ENCODE measurements around the gene KPNB1.

KPNB1 gene

DNA sequence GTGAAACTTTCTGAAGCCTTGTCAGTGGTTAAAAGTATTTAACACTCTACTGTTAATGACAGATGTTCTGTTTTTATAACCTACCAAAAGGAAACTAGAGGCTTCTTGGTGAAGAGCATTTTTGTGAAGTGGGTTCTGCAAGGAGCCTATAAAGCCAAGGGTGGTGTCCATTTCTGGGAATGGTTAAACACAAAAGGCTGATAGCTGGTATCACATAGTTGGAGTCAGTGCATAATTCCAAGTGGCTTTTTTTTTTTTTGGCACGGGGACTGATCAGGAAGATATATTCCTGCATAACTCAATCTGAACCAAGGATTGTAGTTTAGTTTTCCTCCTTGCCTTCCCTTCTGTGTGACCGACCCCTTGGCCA is 27.6 kb upstream of the KPNB1 start:
- no peaks in the 10 kb centered on the region for H3K9me3 ChIP-seq (ENCODE audit: control insufficient read depth, low read depth, low read length)
- H3K9ac ChIP-seq (ENCODE audit: low read length) = no peak overlapping the region
- peak overlapping the region; percentile 36 for H3K27ac ChIP-seq (ENCODE audit: low read length)
- peaks cover 15% of the 10 kb centered on the region for H3K4me1 ChIP-seq (ENCODE audit: control insufficient read depth, low read depth, low read length)
- no peaks in the 10 kb centered on the region for H3K27me3 ChIP-seq (ENCODE audit: control insufficient read depth, insufficient read depth, low read length)
- H3K4me3 ChIP-seq (ENCODE audit: low read length) = no peak overlapping the region
- peaks cover 53% of the 10 kb centered on the region for H3K36me3 ChIP-seq (ENCODE audit: control insufficient read depth, low read depth, low read length)

DNA sequence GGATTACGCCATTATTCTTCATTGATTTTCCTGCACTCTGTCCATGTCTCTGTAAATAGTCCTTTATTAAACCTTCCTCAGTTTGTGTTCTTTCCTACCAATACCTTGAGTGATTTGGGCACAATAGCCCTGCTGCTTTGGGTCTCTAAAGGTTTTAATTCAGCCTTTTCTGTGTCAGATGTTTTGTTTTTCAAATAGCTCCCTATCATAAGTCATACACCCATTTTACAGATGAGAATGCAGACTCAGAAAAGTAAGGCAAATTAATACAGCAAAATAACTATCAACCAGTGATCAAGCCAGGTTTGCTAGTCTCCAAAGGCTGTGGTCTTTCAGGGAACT is 25.0 kb upstream of the KPNB1 start:
- peaks cover 15% of the 10 kb centered on the region for H3K4me1 ChIP-seq (ENCODE audit: control insufficient read depth, low read depth, low read length)
- no peaks in the 10 kb centered on the region for H3K9me3 ChIP-seq (ENCODE audit: control insufficient read depth, low read depth, low read length)
- peaks cover 36% of the 10 kb centered on the region for H3K36me3 ChIP-seq (ENCODE audit: control insufficient read depth, low read depth, low read length)
- H3K27me3 ChIP-seq (ENCODE audit: control insufficient read depth, insufficient read depth, low read length) = no peaks in the 10 kb centered on the region
- H3K9ac ChIP-seq (ENCODE audit: low read length) = no peak overlapping the region
- no peak overlapping the region for H3K27ac ChIP-seq (ENCODE audit: low read length)
- no peak overlapping the region for H3K4me3 ChIP-seq (ENCODE audit: low read length)

DNA sequence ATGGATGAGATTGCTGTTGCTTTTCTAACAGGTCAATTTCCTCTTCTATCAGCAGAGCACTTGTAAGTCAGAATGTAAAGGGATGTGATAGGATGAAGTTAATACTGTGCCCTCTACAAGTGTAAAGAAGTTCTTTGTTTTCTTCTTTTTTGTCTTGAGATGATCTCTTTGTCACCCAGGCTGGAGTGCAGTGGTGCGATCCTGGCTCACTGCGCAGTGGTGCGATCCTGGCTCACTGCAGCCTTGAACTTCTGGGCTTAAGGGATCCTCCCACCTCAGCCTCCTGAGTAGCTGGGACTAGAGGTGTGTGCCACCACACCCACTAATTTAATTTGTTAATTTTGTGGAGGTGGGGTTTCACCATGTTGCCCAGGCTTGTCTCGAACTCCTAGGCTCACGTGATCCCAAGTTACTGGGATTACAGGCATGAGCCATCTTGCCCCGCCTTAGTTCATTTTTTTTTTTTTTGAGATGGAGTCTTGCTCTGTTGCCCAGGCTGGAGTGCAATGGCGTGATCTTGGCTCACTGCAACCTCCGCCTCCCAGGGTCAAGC is 21.6 kb upstream of the KPNB1 start:
- Histone ChIP-seq H3K36me3 (ENCODE audit: control insufficient read depth, low read depth, low read length) (peaks cover 8% of the 10 kb centered on the region), H3K9me3 (ENCODE audit: control insufficient read depth, low read depth, low read length) (no peaks in the 10 kb centered on the region), H3K9ac (ENCODE audit: low read length) (no peak overlapping the region), H3K27ac (ENCODE audit: low read length) (no peak overlapping the region), H3K4me1 (ENCODE audit: control insufficient read depth, low read depth, low read length) (no peaks in the 10 kb centered on the region), H3K4me3 (ENCODE audit: low read length) (no peak overlapping the region), H3K27me3 (ENCODE audit: control insufficient read depth, insufficient read depth, low read length) (no peaks in the 10 kb centered on the region)

DNA sequence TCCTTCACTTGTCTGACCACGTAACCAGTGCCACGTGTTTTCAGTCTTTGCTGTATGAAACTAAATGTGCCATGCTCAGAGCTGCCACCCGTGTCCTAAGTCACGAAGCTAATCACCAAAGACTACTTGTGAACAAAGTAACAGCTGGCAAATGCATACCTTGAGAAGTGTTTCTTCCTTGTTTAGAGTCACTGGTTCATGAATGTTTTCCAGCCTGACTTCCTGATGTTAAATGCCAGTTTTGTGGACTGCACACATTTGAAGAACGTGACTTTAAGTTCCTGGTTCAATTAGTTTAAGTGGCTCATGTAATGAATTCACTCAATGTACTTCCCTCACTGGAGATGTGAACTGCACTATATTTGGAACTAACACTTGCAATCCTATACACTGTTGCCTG is 19.9 kb upstream of the KPNB1 start:
- Histone ChIP-seq H3K9me3 (ENCODE audit: control insufficient read depth, low read depth, low read length) (no peaks in the 10 kb centered on the region), H3K4me1 (ENCODE audit: control insufficient read depth, low read depth, low read length) (no peaks in the 10 kb centered on the region), H3K4me3 (ENCODE audit: low read length) (no peak overlapping the region), H3K9ac (ENCODE audit: low read length) (no peak overlapping the region), H3K27ac (ENCODE audit: low read length) (no peak overlapping the region), H3K27me3 (ENCODE audit: control insufficient read depth, insufficient read depth, low read length) (no peaks in the 10 kb centered on the region), H3K36me3 (ENCODE audit: control insufficient read depth, low read depth, low read length) (peaks cover 4% of the 10 kb centered on the region)

DNA sequence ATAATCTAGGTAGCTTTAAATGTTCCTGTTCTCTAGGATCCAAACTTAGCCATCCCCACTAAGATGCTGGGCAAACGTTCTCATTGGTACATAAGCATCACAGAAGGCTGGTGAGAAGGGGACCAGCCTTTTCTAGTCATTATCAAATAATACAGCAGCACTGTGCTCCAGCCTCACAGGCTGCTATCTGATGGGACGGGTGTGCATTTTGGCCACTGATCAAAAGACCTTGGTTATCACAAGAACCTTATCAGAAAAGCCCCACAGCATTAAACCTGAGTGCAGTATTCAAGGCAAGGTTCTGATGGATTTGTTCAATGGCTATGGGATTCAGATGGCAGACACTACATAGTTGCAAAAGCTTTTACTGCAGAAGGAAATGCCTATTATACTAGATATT is 19.1 kb upstream of the KPNB1 start:
- no peak overlapping the region for H3K9ac ChIP-seq (ENCODE audit: low read length)

DNA sequence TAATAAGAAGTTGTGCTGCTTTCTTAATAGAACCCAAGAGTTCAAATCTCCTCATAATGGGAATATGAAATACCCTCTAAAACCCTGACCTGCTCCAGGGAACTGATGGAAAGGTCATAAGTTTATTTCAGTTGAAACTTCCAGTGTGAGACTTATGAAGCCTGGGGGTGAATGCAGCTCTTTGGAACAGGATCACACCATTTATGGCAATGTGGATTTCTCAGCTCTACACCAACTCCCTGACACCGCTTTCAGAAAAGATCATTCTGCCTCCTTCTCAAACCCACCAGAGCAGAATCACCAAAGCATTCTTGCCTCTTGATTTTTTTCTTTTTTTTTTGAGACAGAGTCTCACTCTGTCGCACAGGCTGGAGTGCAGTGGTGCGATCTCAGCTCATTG is 16.7 kb upstream of the KPNB1 start:
- Histone ChIP-seq H3K4me3 (ENCODE audit: low read length) (no peak overlapping the region), H3K4me1 (ENCODE audit: control insufficient read depth, low read depth, low read length) (no peaks in the 10 kb centered on the region), H3K9me3 (ENCODE audit: control insufficient read depth, low read depth, low read length) (no peaks in the 10 kb centered on the region), H3K27me3 (ENCODE audit: control insufficient read depth, insufficient read depth, low read length) (no peaks in the 10 kb centered on the region), H3K27ac (ENCODE audit: low read length) (no peak overlapping the region), H3K36me3 (ENCODE audit: control insufficient read depth, low read depth, low read length) (peaks cover 3% of the 10 kb centered on the region), H3K9ac (ENCODE audit: low read length) (no peak overlapping the region)

More for the DNA sequence above, 19.1 kb upstream of the KPNB1 start:
- no peaks in the 10 kb centered on the region for H3K27me3 ChIP-seq (ENCODE audit: control insufficient read depth, insufficient read depth, low read length)
- H3K36me3 ChIP-seq (ENCODE audit: control insufficient read depth, low read depth, low read length) = no peaks in the 10 kb centered on the region
- H3K4me3 ChIP-seq (ENCODE audit: low read length) = no peak overlapping the region
- no peaks in the 10 kb centered on the region for H3K4me1 ChIP-seq (ENCODE audit: control insufficient read depth, low read depth, low read length)
- H3K27ac ChIP-seq (ENCODE audit: low read length) = no peak overlapping the region
- no peaks in the 10 kb centered on the region for H3K9me3 ChIP-seq (ENCODE audit: control insufficient read depth, low read depth, low read length)

DNA sequence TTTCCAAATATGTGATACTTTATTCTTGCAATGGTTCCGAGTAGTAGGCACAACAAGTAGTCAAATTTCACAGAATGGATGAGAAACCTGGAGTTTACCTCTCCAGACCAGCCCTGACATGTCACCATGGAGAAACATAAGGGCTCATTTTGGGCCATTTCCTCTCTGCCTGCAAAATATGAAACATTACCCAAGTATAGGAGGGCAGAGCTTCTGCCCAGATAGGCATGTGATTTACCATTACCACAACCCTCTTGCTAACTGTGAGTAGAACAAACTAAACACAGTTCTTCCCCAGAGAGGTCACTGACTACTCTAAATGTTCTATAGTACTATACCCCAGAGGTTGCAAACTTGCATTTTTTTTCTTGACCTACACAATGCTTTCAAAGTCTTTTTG is 15.7 kb upstream of the KPNB1 start:
- Histone ChIP-seq H3K36me3 (ENCODE audit: control insufficient read depth, low read depth, low read length) (peaks cover 3% of the 10 kb centered on the region), H3K4me1 (ENCODE audit: control insufficient read depth, low read depth, low read length) (no peaks in the 10 kb centered on the region), H3K4me3 (ENCODE audit: low read length) (no peak overlapping the region), H3K27me3 (ENCODE audit: control insufficient read depth, insufficient read depth, low read length) (no peaks in the 10 kb centered on the region), H3K27ac (ENCODE audit: low read length) (no peak overlapping the region), H3K9me3 (ENCODE audit: control insufficient read depth, low read depth, low read length) (no peaks in the 10 kb centered on the region), H3K9ac (ENCODE audit: low read length) (no peak overlapping the region)

DNA sequence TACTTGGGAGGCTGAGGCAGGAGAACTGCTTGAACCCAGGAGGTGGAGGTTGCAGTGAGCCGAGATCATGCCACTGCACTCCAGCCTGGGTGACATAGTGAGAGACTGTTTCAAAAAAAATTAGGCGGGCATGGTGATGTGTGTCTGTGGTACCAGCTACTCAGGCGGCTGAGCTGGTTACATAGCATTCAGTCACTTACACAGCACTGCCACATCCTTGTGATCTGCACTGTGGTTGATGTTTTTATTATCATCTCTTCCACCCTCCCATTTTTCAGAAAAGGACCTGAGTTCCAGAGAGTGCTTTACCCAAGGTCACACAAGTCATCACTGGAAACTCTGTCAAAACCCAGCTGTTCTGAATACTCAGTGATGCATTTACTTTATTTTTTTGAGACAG is 14.8 kb upstream of the KPNB1 start:
- H3K9me3 ChIP-seq (ENCODE audit: control insufficient read depth, low read depth, low read length) = no peaks in the 10 kb centered on the region
- H3K9ac ChIP-seq (ENCODE audit: low read length) = no peak overlapping the region
- H3K4me3 ChIP-seq (ENCODE audit: low read length) = no peak overlapping the region
- H3K27ac ChIP-seq (ENCODE audit: low read length) = no peak overlapping the region
- H3K4me1 ChIP-seq (ENCODE audit: control insufficient read depth, low read depth, low read length) = no peaks in the 10 kb centered on the region
- H3K27me3 ChIP-seq (ENCODE audit: control insufficient read depth, insufficient read depth, low read length) = no peaks in the 10 kb centered on the region
- peaks cover 3% of the 10 kb centered on the region for H3K36me3 ChIP-seq (ENCODE audit: control insufficient read depth, low read depth, low read length)

DNA sequence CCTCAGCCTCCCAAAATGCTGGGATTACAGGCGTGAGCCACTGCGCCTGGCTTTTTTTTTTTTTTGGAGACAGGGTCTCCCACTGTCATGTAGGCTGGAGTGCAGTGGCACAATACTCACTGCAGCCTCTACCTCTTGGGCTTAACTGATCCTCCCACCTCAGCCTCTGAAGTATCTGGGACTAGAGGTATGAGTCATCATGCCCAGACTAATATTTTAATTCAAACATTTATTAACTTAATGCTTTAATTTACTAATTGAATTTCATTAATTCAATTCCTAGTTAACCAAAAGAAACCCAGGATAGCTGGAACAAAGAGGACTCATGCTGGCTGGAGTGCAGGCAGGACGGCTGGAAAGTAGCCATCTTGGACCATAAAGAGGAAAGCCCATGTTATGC is 14.0 kb upstream of the KPNB1 start:
- no peak overlapping the region for H3K4me3 ChIP-seq (ENCODE audit: low read length)
- no peaks in the 10 kb centered on the region for H3K9me3 ChIP-seq (ENCODE audit: control insufficient read depth, low read depth, low read length)
- H3K36me3 ChIP-seq (ENCODE audit: control insufficient read depth, low read depth, low read length) = peaks cover 3% of the 10 kb centered on the region
- H3K9ac ChIP-seq (ENCODE audit: low read length) = no peak overlapping the region
- H3K4me1 ChIP-seq (ENCODE audit: control insufficient read depth, low read depth, low read length) = no peaks in the 10 kb centered on the region
- no peaks in the 10 kb centered on the region for H3K27me3 ChIP-seq (ENCODE audit: control insufficient read depth, insufficient read depth, low read length)
- no peak overlapping the region for H3K27ac ChIP-seq (ENCODE audit: low read length)

DNA sequence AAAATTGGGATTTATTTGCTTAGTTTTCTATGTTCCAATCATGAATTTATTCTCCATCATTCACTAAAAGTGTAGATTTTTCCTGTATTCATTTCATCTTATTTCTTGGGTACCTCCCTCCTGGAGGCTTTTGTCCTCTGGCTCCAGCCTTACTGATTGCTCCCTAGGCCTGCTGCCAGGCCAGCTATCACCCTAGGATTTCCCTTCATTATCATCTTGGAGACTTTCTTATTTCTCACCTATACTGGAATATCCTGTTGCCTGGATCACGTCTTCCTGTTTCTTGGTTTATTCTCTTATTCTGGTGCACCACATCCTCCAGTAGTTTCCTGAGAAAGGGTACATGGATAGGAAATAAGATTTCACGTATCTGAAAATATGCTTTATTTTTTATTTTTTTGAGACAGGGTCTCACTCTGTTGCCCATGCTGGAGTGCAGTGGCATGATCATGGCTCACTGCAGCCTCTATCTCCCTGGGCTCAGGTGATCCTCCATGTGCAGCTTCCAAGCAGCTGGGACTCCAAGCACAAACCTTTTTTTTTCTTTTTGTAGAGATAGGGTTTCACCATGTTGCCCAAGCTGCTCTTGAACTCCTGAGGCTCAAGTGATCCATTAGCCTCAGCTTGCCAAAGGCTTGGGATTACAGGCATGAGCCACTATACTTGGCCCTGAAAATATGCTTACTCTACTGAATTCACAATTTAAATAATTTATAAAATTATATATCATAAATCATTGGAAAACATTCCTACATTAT is 13.3 kb upstream of the KPNB1 start:
- H3K4me3 ChIP-seq (ENCODE audit: low read length) = no peak overlapping the region
- no peaks in the 10 kb centered on the region for H3K9me3 ChIP-seq (ENCODE audit: control insufficient read depth, low read depth, low read length)
- H3K9ac ChIP-seq (ENCODE audit: low read length) = no peak overlapping the region
- H3K4me1 ChIP-seq (ENCODE audit: control insufficient read depth, low read depth, low read length) = no peaks in the 10 kb centered on the region
- H3K36me3 ChIP-seq (ENCODE audit: control insufficient read depth, low read depth, low read length) = peaks cover 3% of the 10 kb centered on the region
- H3K27me3 ChIP-seq (ENCODE audit: control insufficient read depth, insufficient read depth, low read length) = no peaks in the 10 kb centered on the region
- no peak overlapping the region for H3K27ac ChIP-seq (ENCODE audit: low read length)

DNA sequence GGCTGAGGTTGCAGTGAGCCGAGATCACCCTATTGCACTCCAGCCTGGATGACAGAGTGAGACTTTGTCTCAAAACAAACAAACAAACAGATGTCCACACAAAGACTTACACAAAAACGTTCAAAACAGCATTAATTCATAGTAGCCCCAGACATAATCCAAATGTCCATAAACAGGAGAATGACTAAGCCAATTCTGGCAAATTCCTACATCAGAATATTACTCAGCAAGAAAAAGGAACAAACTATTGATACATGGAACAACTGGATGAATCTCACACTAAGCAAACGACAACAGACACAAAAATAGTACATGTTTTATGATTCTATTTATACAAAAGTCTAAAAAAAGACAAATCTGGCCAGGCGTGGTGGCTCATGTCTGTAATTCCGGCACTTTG is 10.8 kb upstream of the KPNB1 start:
- no peak overlapping the region for H3K9ac ChIP-seq (ENCODE audit: low read length)
- H3K4me3 ChIP-seq (ENCODE audit: low read length) = no peak overlapping the region
- no peak overlapping the region for H3K27ac ChIP-seq (ENCODE audit: low read length)
- peaks cover 3% of the 10 kb centered on the region for H3K36me3 ChIP-seq (ENCODE audit: control insufficient read depth, low read depth, low read length)
- no peaks in the 10 kb centered on the region for H3K9me3 ChIP-seq (ENCODE audit: control insufficient read depth, low read depth, low read length)
- no peaks in the 10 kb centered on the region for H3K4me1 ChIP-seq (ENCODE audit: control insufficient read depth, low read depth, low read length)
- no peaks in the 10 kb centered on the region for H3K27me3 ChIP-seq (ENCODE audit: control insufficient read depth, insufficient read depth, low read length)

DNA sequence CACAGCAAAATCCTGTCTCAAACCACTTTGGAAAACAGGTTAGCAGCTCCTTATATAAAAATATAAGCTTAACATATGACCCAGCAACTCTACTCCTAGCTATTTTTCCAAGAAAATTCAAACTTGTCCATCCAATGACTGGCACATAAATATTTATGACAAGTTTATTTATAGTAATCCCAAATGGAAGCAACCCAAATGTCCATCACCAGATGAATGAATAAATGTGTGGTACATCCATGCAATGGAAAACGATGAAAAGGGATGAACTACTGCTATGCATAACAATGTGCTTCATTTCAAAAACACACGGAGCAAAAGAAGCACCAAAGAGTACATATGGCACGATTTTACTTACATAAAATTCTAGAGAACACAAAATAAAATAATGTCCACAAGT is 9.6 kb upstream of the KPNB1 start:
- Histone ChIP-seq H3K36me3 (ENCODE audit: control insufficient read depth, low read depth, low read length) (peaks cover 3% of the 10 kb centered on the region), H3K27ac (ENCODE audit: low read length) (no peak overlapping the region), H3K9ac (ENCODE audit: low read length) (no peak overlapping the region), H3K27me3 (ENCODE audit: control insufficient read depth, insufficient read depth, low read length) (no peaks in the 10 kb centered on the region), H3K9me3 (ENCODE audit: control insufficient read depth, low read depth, low read length) (no peaks in the 10 kb centered on the region), H3K4me1 (ENCODE audit: control insufficient read depth, low read depth, low read length) (no peaks in the 10 kb centered on the region), H3K4me3 (ENCODE audit: low read length) (no peak overlapping the region)
